ENCODE results near the gene LDLRAD4.
"Not testable (repeated sequence)": the region's sequence is repeated elsewhere in the genome, so short reads cannot be mapped to it uniquely, and the experiment has no call there.

The LDLRAD4 gene

GRCh38 chr18:13658436-13659204 lies 440.1 kb downstream of the LDLRAD4 start:
- no peak for DNase-seq

GRCh38 chr18:13660510-13660909 lies 441.9 kb downstream of the LDLRAD4 start:
- DNase-seq: no peak

DNA sequence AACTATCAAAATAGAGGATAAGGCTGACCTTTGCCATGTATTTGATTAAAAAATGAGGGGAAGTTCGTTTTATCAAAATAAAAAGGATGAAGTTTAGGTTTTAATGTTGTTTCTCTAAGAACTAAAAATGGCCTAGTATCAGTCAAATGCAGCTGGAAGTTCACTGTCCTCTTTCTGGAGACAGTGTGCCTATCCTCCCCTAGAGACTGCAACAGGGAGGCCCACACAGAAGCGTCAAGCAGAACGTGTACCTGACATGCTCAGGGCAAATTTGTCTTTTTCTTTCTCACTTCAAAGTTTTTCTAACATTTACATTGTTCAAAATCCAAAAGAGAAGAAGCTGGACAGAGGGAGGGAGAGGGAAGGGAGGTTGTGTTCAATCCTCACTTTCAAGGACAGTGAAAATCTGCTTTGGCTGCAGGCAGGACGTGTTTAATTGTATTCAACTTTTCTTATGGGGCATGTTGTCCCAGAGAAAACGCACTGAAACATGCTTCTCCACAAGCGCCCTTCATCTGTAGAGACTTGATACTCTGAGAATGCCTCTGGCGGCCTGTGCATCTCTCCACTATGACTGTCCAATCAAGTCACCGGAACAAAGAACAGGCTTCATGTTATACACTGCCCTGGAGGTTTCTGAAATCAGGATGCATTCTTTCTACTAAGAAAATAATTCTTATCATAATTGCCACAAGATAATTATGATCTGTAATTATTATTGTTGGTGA lies 442.7 kb downstream of the LDLRAD4 start:
- DNase-seq: no peak

DNA sequence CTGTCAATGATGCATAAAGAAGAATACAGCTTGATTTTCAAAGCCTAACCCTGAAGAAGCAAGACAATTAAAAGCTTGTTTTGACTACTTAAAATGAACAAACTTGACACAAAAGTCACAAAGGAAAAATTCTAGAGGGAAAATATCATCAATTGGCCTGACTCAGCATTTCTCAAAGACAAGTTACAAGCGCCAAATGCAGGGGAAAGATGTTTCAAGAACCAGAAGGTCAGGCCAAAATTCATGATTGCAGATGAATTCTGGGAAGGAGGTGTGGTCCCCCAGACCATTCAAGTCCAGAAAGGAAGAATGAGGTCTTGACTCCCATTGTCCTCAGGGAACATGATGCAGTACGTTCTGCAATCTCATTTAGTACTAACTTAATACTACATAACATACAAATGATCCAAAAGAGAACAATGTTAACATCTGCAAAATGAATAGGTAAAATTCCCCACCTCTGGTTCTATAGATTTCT lies 443.3 kb downstream of the LDLRAD4 start:
- no peak for DNase-seq

DNA sequence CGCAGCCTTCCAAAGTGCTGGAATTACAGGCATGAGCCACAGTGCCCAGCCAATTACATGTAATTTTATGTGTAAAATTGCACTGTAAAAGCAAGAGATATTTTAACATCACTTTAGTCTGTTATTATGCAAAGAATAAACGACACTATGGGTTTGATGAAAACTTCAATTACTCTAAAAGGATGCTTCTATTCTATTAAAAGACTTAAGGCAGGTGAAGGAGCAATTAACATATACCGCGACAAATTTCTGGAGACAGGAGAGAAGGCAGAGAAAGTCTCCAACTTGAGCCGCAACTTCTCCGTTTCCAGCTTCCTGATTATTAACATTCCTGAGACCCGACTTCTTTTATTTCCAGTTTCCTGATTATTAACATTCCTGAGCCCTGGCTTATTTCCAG lies 454.1 kb downstream of the LDLRAD4 start:
- no peak for DNase-seq

DNA sequence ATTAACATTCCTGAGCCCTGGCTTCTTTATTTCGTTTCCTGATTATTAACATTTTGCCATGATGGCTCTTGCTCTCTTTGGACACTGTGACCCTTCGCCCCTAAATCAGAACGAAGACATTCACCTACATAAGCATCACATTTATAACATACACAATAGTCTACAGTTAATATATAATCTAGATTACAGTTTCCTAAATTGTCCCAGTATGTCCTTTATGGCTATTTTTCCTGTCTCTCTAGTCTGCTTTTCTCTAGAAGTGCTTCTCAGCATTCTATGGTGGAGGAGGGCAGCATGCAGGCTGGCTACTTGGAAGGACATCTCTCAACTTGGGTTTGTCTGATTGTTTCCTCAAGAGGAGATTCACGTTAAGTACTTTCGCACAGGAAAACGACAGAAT lies 457.9 kb downstream of the LDLRAD4 start:
- no peak for DNase-seq

DNA sequence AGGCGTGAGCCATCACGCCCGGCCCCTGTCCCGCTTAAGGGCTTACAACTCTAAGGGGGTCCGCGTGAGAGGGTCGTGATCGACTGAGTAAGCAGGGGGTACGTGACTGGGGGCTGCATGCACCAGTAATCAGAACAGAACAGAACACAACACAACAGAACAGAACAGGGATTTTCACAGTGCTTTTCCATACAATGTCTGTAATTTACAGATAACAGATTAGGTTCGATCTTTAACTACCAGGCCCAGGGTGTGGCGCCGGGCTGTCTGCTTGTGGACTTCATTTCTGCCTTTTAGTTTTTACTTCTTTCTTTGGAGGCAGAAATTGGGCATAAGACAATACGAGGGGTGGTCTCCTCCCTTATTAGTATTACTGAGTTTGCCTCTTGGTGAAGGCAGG lies 458.8 kb downstream of the LDLRAD4 start:
- not testable (repeated sequence) for DNase-seq

GRCh38 chr18:13680612-13681011 lies 462.1 kb downstream of the LDLRAD4 start:
- no peak for DNase-seq

DNA sequence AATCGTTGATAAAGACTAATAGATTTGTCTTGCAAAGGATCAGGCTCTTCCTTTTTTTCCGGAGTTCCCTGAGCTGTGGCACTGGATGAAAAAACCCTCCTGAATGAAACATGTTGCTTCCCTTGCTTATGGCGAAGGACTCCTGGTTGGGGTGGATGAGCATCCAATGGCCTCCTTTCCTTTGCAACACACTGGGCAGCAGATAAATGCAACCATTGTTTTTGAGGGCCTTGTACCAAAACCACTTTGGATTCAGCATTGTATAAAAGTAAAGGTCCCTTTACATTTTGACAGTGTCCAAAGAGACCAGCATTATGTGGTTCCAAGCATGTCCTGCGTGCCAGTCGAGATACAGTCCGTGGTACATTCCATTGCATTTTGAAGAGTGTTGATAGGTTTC lies 463.1 kb downstream of the LDLRAD4 start:
- no peak for DNase-seq

DNA sequence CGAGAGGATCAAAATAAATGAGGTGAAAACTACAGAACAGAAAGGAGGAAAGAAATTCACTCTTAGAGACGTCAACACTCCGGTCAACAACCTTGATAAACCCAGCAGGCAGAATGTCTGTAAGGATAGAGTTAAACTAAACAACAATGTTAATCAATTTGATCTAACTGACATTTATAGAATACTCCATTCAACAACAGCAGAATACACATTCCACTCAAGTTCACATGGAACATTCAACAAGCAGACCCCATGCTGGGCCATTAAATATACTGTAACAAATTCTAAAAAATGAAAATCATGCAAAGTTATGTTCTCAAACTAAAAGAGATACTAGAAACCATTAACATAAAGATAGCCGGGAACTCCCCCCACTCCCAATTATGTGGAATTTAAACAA lies 466.0 kb downstream of the LDLRAD4 start:
- DNase-seq: no peak

DNA sequence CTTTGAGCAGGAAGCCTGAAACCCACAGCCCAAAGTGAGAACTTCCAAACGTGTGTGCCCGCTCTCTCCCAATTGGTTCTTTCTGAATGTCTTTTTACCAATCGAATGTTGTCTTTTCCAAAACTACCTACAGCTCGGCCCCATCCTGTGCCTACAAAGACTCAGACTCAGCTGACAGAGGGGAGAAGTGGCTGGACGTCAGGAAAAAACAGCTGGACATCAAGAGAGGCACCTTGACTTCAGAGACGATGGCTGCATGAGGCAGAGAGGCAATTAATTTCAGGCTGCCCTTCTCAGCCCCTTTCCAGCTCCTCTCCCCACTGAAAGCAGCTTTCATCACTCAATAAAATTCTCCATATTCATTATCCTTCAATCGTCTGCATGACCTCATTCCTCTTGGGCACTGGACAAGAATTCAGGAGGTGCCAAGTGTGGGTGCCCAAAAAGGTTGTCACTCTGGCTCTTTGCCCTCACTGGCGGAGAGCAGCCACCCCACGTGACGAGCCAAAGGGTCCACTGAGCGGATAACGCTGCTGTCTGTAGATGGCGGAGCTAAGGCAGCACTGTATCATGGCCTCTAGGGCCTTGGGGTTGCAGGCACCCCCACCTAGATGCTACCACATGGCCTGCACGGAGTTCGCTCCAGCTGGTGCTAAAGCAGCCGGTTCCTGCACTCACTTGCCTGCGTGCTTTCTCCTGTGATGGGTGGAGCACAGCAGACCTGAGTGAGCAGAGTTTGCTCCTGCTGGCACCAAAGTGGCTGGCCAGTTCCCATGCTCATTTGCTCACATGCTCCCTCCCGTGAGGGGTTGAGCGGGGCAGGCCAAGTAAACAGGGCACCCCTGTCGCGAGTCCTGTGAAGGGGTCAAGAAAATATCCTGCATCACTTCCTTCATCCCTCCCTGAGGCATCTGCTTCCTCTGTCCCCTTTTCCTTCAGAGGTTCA lies 469.9 kb downstream of the LDLRAD4 start:
- DNase-seq: no peak

DNA sequence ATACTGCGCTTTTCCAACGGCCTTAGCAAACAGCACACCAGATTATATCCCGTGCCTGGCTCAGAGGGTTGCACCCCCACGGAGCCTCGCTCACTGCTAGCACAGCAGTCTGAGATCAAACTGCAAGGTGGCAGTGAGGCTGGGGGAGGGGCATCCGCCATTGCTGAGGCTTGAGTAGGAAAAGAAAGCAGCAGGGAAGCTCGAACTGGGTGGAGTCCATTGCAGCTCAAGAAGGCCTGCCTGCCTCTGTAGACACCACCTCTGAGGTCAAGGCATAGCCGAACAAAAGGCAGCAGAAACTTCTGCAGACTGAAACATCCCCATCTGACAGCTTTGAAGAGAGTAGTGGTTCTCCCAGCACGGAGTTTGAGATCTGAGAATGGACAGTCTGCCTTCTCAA lies 471.5 kb downstream of the LDLRAD4 start:
- not testable (repeated sequence) for DNase-seq

DNA sequence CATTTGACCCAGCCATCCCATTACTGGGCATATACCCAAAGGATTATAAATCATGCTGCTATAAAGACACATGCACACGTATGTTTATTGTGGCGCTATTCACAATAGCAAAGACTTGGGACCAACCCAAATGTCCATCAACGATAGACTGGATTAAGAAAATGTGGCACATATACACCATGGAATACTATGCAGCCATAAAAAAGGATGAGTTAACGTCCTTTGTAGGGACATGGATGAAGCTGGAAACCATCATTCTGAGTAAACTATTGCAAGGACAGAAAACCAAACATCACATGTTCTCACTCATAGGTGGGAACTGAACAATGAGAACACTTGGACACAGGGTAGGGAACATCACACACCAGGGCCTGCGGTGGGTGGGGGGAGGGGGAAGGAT lies 476.8 kb downstream of the LDLRAD4 start:
- DNase-seq: not testable (repeated sequence)

- DNase-seq: no peak
Measured at GRCh38 chr18:13696961-13697360, 478.4 kb downstream of the LDLRAD4 start.

DNA sequence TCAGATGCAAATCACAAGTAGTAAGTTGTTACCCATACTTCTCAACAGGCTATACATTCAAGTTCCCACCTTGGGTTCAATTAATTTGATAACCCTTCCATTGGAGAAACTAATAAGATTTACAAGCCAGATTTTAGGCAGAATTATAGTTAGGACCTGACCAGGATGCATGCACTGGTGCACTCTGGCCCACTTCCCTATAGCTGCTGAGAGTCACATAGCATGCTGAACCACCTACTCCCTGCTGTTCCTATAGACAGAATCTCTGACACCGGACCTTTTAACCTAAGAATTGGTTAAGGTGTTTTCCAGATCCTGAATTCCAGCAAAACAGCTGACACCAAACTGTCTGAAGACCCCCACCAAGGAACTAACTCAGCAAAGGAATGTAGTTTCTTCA lies 481.6 kb downstream of the LDLRAD4 start:
- DNase-seq: no peak

Data from GDM1 (cell line).